HepG2 (cell line): Measurements from ENCODE around the gene TJP3. TPM values are rescaled to one million over a fixed set of nuclear protein-coding genes. Genes with fewer than 3 reads are reported as not detected.

Experiments
- ATAC-seq: fragments of 200-7000 bp; cut with Tn5 transposase; 3 replicates; pipeline ENCODE4 v1.9.1; 2020; ENCODE audit warnings: mild to moderate bottlenecking, moderate library complexity
- BruUV-seq: library from RNA; stranded (reverse); fragments of 400-500 nt; replicated peaks from 2 replicates; lab custom pipeline; 2021; lab: Mats Ljungman, UMichigan
- CTCF ChIA-PET: fragments of 300-600 bp; formaldehyde crosslinking; extraction: SDS; loops from one replicate; lab custom pipeline; 2021; ENCODE audit warnings: low total read pairs, inconsistent platforms, low intra/inter-chr PET ratio; lab: Yijun Ruan, JAX
- POLR2A ChIA-PET: fragments of 350-600 bp; sonication (Branson Sonifier 250); formaldehyde crosslinking; loops from one replicate; lab custom pipeline; 2020; ENCODE audit warnings: antibody characterized with exemption, inconsistent platforms; lab: Yijun Ruan, JAX
- DNase-seq: peaks from one replicate; pipeline ENCODE4 v3.0.0-alpha.2; 2015; ENCODE audit warnings: low spot score
- FAIRE-seq: peaks from 3 replicates; lab custom pipeline; 2011; peaks lifted over from hg19 to GRCh38; lab: Jason Lieb, UNC
- H2AFZ ChIP-seq: one replicate; pipeline ENCODE4 v1.6.1; 2011; ENCODE audit warnings: low read length, inconsistent platforms
- H3K27ac ChIP-seq: fragments of 300-600 bp; 3 replicates; pipeline ENCODE4 v1.8.0; 2011; ENCODE audit warnings: mixed run types, mild to moderate bottlenecking, mixed read lengths, low read length, inconsistent platforms; ENCODE audit not compliant: insufficient read depth; ENCODE audit errors: extremely low read length
- H3K27me3 ChIP-seq, 2 experiments: fragments of 200-600 bp in 1 of 2; 2 replicates in 1 of 2; 3 replicates in 1 of 2; pipeline versions ENCODE4 v1.6.0 to v1.8.0; 2011; ENCODE audit warnings: low read length in 2 of 2, mild to moderate bottlenecking in 2 of 2, moderate library complexity in 2 of 2, inconsistent platforms in 1 of 2; ENCODE audit not compliant: insufficient read depth in 2 of 2, control insufficient read depth in 1 of 2
- H3K36me3 ChIP-seq, 2 experiments: fragments of 200-600 bp in 1 of 2; replicated peaks in 1 of 2; 2 replicates in 1 of 2; 3 replicates in 1 of 2; pipeline versions ENCODE4 v1.5.1 to v1.8.0; 2011; ENCODE audit warnings: low read length in 2 of 2, inconsistent platforms in 1 of 2; ENCODE audit not compliant: insufficient read depth in 2 of 2, control insufficient read depth in 1 of 2
- H3K4me1 ChIP-seq: 2 replicates; pipeline ENCODE4 v1.5.1; 2012; ENCODE audit warnings: low read length, inconsistent platforms; ENCODE audit not compliant: insufficient read depth
- H3K4me2 ChIP-seq: 2 replicates; pipeline ENCODE4 v1.6.0; 2011; ENCODE audit warnings: low read depth, low read length, inconsistent platforms
- H3K4me3 ChIP-seq, 3 experiments: fragments of 200-600 bp in 1 of 3; sonication (generic), shearing (Covaris generic) in 1 of 3; replicated peaks in 1 of 3; 2 replicates each; pipeline ENCODE4 v1.5.1; 2011 to 2016; ENCODE audit warnings: low read length in 3 of 3, inconsistent platforms in 2 of 3, low read depth in 2 of 3, mild to moderate bottlenecking in 2 of 3, control low read depth in 1 of 3, mixed read lengths in 1 of 3; ENCODE audit not compliant: insufficient read depth in 1 of 3
- H3K79me2 ChIP-seq: one replicate; pipeline ENCODE4 v1.6.1; 2011; ENCODE audit warnings: low read length, inconsistent platforms; ENCODE audit not compliant: insufficient read depth
- H3K9ac ChIP-seq: 2 replicates; pipeline ENCODE4 v1.6.0; 2011; ENCODE audit warnings: mild to moderate bottlenecking, low read depth, low read length, inconsistent platforms; ENCODE audit not compliant: insufficient read depth
- H3K9me3 ChIP-seq: 2 replicates; pipeline ENCODE4 v1.5.1; 2012; ENCODE audit warnings: mild to moderate bottlenecking, low read length
- H4K20me1 ChIP-seq: 2 replicates; pipeline ENCODE4 v1.6.0; 2011; ENCODE audit warnings: inconsistent platforms, mild to moderate bottlenecking, low read length, moderate library complexity; ENCODE audit not compliant: insufficient read depth
- ARID3A ChIP-seq: IDR thresholded peaks from 2 replicates; pipeline ENCODE4 v1.6.1; 2012; ENCODE audit warnings: low read depth, low read length, improper control_type of control experiment
- CC2D1A ChIP-seq: sonication (generic); formaldehyde crosslinking; IDR thresholded peaks from 2 replicates; pipeline ENCODE4 v1.8.1; 2023; ENCODE audit warnings: mild to moderate bottlenecking, missing genetic modification reagents
- EEA1 ChIP-seq: sonication (generic); formaldehyde crosslinking; IDR thresholded peaks from 2 replicates; pipeline ENCODE4 v1.5.1; 2020; ENCODE audit warnings: mild to moderate bottlenecking, missing genetic modification reagents, borderline replicate concordance
- ELF1 ChIP-seq: sonication (generic); formaldehyde crosslinking; IDR thresholded peaks from 2 replicates; pipeline ENCODE4 v1.4.0; 2020; ENCODE audit warnings: missing genetic modification reagents
- HMG20A ChIP-seq: IDR thresholded peaks from 2 replicates; pipeline ENCODE4 v1.6.1; 2016; ENCODE audit warnings: borderline replicate concordance
- KLF9 ChIP-seq: IDR thresholded peaks from 2 replicates; pipeline ENCODE4 v1.6.1; 2016; ENCODE audit warnings: low read depth
- MAF1 ChIP-seq: sonication (generic); formaldehyde crosslinking; IDR thresholded peaks from 2 replicates; pipeline ENCODE4 v1.5.0; 2020; ENCODE audit warnings: missing genetic modification reagents, borderline replicate concordance
- MAFF ChIP-seq: IDR thresholded peaks from 2 replicates; pipeline ENCODE4 v1.6.1; 2011; ENCODE audit warnings: low read depth, low read length, improper control_type of control experiment
- MYPOP ChIP-seq: sonication (generic); formaldehyde crosslinking; IDR thresholded peaks from 2 replicates; pipeline ENCODE4 v1.8.1; 2023; ENCODE audit warnings: mild to moderate bottlenecking, moderate library complexity, missing genetic modification reagents
- PITX1 ChIP-seq: sonication (generic); formaldehyde crosslinking; IDR thresholded peaks from 2 replicates; pipeline ENCODE4 v1.5.1; 2020; ENCODE audit warnings: mild to moderate bottlenecking, missing genetic modification reagents
- SIX4 ChIP-seq: sonication (generic); formaldehyde crosslinking; IDR thresholded peaks from 2 replicates; pipeline ENCODE4 v1.4.0; 2020; ENCODE audit warnings: missing genetic modification reagents
- SP2 ChIP-seq: sonication (generic); formaldehyde crosslinking; IDR thresholded peaks from 2 replicates; pipeline ENCODE4 v1.5.1; 2020; ENCODE audit warnings: mild to moderate bottlenecking, missing genetic modification reagents
- TFE3 ChIP-seq: IDR thresholded peaks from 2 replicates; pipeline ENCODE4 v1.6.1; 2016
- ZBTB44 ChIP-seq: sonication (generic); formaldehyde crosslinking; IDR thresholded peaks from 2 replicates; pipeline ENCODE4 v1.4.0; 2020; ENCODE audit warnings: missing genetic modification reagents
- ZNF230 ChIP-seq: sonication (generic); formaldehyde crosslinking; IDR thresholded peaks from 2 replicates; pipeline ENCODE4 v1.4.0; 2020; ENCODE audit warnings: mild to moderate bottlenecking, missing genetic modification reagents
- ZNF235 ChIP-seq: sonication (generic); formaldehyde crosslinking; IDR thresholded peaks from 2 replicates; pipeline ENCODE4 v1.8.1; 2023; ENCODE audit warnings: mild to moderate bottlenecking, missing genetic modification reagents, borderline replicate concordance
- ZNF772 ChIP-seq: sonication (generic); formaldehyde crosslinking; IDR thresholded peaks from 2 replicates; pipeline ENCODE4 v1.5.0; 2020; ENCODE audit warnings: mild to moderate bottlenecking, missing genetic modification reagents
- WGBS: methylation state at CpG from one replicate; pipeline ENCODE4 v1.1.6; 2017; ENCODE audit warnings: low lambda C conversion rate; 5-methylcytosine and 5-hydroxymethylcytosine counted together
- in situ Hi-C: cut with HindIII; loops from 2 replicates; pipeline ENCODE4 v1.10.0; 2017; ENCODE audit warnings: low pct_unique_long_range_greater_than_20kb; ENCODE audit not compliant: extremely low pct_ligation_motif_present
- intact Hi-C: fragments of 100-400 bp; cut with micrococcal nuclease; formaldehyde crosslinking; loops from one replicate; pipeline ENCODE4 v1.10.0; 2022; ENCODE audit not compliant: unreplicated experiment
- polyA plus RNA-seq, 8 experiments: library from polyadenylated mRNA; depleted of rRNA in 3 of 8; stranded (reverse) in 7 of 8; unstranded in 1 of 8; fragments of >200 nt; fragmentation: Illumina TruSeq in 4 of 8; extraction: Trizol in 4 of 8; gene quantifications; 2 replicates each; pipeline versions ENCODE4 v1.2.1 to v1.2.3, GENCODE V29; 2011 to 2016; ENCODE audit warnings: low read depth in 4 of 8, missing spikeins in 1 of 8, mixed read lengths in 1 of 8; ENCODE audit not compliant: insufficient read depth in 1 of 8
- total RNA-seq, 5 experiments: library from RNA; depleted of rRNA; stranded (reverse); fragments of >200 nt; fragmentation: Illumina TruSeq; extraction: Trizol; gene quantifications; 2 replicates each; pipeline ENCODE4 v1.2.3, GENCODE V29; 2016; ENCODE audit warnings: low read depth in 1 of 5

The TJP3 gene
- total and polyA plus RNA-seq, 2 of the 13 experiments (the other 11 are each of a cell fraction or from before 2014, with no cell fraction given): 2.3 to 21.5 TPM

GRCh38 chr19:3660493-3661219 lies 47.5 kb upstream of the TJP3 start:
- intact Hi-C loops: no loop called here
- Histone ChIP-seq H3K36me3 (peaks cover 0 to 25% of the 10 kb centered on the region in 2 experiments; a peak in 4 of 5 replicates), H3K27me3 (no peaks in the 10 kb centered on the region), H3K79me2 (no peaks in the 10 kb centered on the region), H3K4me3 (no peak overlapping the region), H3K4me2 (no peak overlapping the region), H4K20me1 (no peaks in the 10 kb centered on the region), H3K27ac (no peak overlapping the region), H3K9me3 (no peaks in the 10 kb centered on the region), H2AFZ (no peak overlapping the region), H3K9ac (no peak overlapping the region), H3K4me1 (no peaks in the 10 kb centered on the region)
- no TSS peak for BruUV-seq
- in situ Hi-C loops: loop anchor here (5.0 kb wide), 1 partner anchor 47 kb away; the partner anchor contains the start of gene TJP3
- FAIRE-seq: no peak
- no peak for DNase-seq
- ATAC-seq: no peak
- 96% methylated on average over 19 of the region's 23 CpGs for WGBS
- ChIA-PET CTCF (no interaction called here), POLR2A (no interaction called here)
- TF ChIP-seq ZBTB44 (CRISPR knock-in tag) (no peak), KLF9 (no peak), MAFF (no peak), HMG20A (CRISPR knock-in tag) (no peak), ZNF772 (no peak), TFE3 (CRISPR knock-in tag) (no peak), PITX1 (CRISPR knock-in tag) (no peak), MAF1 (no peak), SP2 (CRISPR knock-in tag) (no peak), EEA1 (CRISPR knock-in tag) (no peak), ZNF230 (CRISPR knock-in tag) (no peak), CC2D1A (CRISPR knock-in tag) (no peak), ZNF235 (CRISPR knock-in tag) (no peak), MYPOP (CRISPR knock-in tag) (no peak), SIX4 (CRISPR knock-in tag) (no peak), ARID3A (no peak), ELF1 (CRISPR knock-in tag) (no peak)
